Measurements from ENCODE around the gene RPL3.

GRCh38 chr22:39275814-39276439, 43.5 kb downstream of the RPL3 start:
- TF ChIP-seq CTCF (conservative IDR thresholded peaks at IDR 0.05; ENCODE audit: low read depth, low read length) (no peak), EZH2 (IDR thresholded peaks at IDR 0.05; ENCODE audit: borderline replicate concordance, low read depth, low read length, poor library complexity, severe bottlenecking) (no peak)

All from A673 (cell line).